ENCODE results near the gene SLAMF6. TPM values are rescaled to one million over a fixed set of nuclear protein-coding genes. Genes with fewer than 3 reads are reported as not detected.
A peak's percentile ranks its signal among the peaks of the same experiment; 100 is the strongest.
"Not testable (repeated sequence)": the region's sequence is repeated elsewhere in the genome, so short reads cannot be mapped to it uniquely, and the experiment has no call there.

The SLAMF6 gene
- total RNA-seq, 3 donors from 2014 or later (not counting 1 experiment from before 2014, with no cell fraction given): 66.7 to 88.2 (median 68.1) TPM

DNA sequence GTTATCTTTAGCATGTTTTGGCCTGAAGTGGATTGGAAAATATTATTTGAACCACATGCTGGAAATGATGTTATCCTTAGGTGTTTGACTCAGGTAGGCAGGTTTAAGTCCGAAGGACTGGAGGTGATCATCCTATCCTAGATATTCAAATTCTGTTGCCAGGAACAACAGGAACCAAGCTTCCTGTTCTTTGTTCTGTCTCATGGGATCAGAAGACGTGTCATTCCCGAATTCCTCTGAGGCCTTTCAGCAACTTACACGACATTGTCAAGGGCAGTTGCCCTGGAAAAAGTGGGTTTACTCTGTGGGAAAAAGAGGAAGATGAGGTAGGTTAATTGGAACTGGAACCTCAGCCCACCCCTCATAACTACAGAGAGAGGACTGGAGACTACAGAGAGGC, 36.6 kb downstream of the SLAMF6 start:
- Histone ChIP-seq H3K36me3 (ENCODE audit: control insufficient read depth, insufficient read depth, low read length) (peaks cover 60% of the 10 kb centered on the region), H3K4me1 (ENCODE audit: control insufficient read depth, insufficient read depth, low read length) (peaks cover 13% of the 10 kb centered on the region), H3K9me3 (ENCODE audit: control insufficient read depth, insufficient read depth, low read length) (no peaks in the 10 kb centered on the region), H3K27me3 (ENCODE audit: control insufficient read depth, insufficient read depth, low read length) (no peaks in the 10 kb centered on the region), H3K4me3 (ENCODE audit: low read length) (no peak overlapping the region), H3K27ac (ENCODE audit: low read length) (no peak overlapping the region)
- WGBS (ENCODE audit: insufficient coverage): 94% methylated on average over 4 of the region's 4 CpGs
- H3K9me3 Mint-ChIP-seq: no peaks in the 10 kb centered on the region
- peaks cover 20 to 30% of the 10 kb centered on the region in 2 donors for H3K4me1 Mint-ChIP-seq
- H3K27ac Mint-ChIP-seq: peak overlapping the region; percentile 54 to 80
- no peak for DNase-seq
- intact Hi-C loops (cut with micrococcal nuclease): loop anchor here (5.0 kb wide), 1 partner anchor 59 kb away; no protein-coding TSS in a partner anchor
- no peaks in the 10 kb centered on the region for H3K27me3 Mint-ChIP-seq (ENCODE audit: low read depth in 2 of 2)
- ATAC-seq: no peak
- no peak overlapping the region for H3K4me3 Mint-ChIP-seq
- H3K36me3 Mint-ChIP-seq: peaks cover 30% of the 10 kb centered on the region
- TF ChIP-seq, protein P1, sequence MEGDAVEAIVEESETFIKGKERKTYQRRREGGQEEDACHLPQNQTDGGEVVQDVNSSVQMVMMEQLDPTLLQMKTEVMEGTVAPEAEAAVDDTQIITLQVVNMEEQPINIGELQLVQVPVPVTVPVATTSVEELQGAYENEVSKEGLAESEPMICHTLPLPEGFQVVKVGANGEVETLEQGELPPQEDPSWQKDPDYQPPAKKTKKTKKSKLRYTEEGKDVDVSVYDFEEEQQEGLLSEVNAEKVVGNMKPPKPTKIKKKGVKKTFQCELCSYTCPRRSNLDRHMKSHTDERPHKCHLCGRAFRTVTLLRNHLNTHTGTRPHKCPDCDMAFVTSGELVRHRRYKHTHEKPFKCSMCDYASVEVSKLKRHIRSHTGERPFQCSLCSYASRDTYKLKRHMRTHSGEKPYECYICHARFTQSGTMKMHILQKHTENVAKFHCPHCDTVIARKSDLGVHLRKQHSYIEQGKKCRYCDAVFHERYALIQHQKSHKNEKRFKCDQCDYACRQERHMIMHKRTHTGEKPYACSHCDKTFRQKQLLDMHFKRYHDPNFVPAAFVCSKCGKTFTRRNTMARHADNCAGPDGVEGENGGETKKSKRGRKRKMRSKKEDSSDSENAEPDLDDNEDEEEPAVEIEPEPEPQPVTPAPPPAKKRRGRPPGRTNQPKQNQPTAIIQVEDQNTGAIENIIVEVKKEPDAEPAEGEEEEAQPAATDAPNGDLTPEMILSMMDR (IDR thresholded peaks at IDR 0.05): no peak

DNA sequence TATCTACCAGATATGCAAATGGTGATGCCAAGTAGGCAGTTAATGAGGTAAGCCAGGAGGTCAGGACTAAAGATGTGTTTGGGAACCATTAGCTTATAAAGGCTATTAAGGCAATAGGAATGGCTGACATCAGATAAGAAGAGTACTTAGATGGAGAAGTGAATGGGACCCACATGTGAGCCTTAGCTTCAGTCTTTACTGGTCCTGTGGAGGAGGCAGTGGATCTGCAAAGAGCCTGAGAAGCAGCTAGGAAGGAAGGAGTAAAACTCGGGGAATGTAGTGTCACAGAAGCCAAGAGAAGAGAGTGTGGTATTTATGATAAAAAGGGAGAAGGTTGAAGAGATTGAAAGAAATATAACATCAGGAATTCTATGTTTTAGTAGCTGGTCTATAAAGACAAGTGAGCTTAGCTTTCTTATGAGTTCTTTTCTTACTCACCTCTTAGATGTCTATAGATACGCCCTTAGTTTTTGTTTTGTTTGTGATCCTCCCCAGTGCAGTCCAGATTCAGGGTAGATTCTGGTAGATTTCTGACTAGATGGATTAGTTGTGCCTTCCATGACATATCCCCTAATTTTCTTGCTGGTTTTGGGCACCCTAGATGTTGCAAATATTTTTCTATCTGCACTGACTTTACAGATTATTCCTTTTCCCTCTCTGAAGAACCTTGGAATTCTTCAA, 39.4 kb downstream of the SLAMF6 start:
- TF ChIP-seq, protein P1 (IDR thresholded peaks at IDR 0.05): no peak
- peaks cover 32 to 47% of the 10 kb centered on the region in 2 donors for H3K4me1 Mint-ChIP-seq
- no peak overlapping the region for H3K4me3 ChIP-seq (ENCODE audit: low read length)
- 95% methylated on average over 1 of the region's 2 CpGs for WGBS (ENCODE audit: insufficient coverage)
- no peak overlapping the region for H3K27ac ChIP-seq (ENCODE audit: low read length)
- no peak overlapping the region for H3K4me3 Mint-ChIP-seq
- H3K36me3 Mint-ChIP-seq: peaks cover 23% of the 10 kb centered on the region
- H3K36me3 ChIP-seq (ENCODE audit: control insufficient read depth, insufficient read depth, low read length): peaks cover 32% of the 10 kb centered on the region
- DNase-seq: no peak
- intact Hi-C loops (cut with micrococcal nuclease): no loop called here
- no peaks in the 10 kb centered on the region for H3K27me3 Mint-ChIP-seq (ENCODE audit: low read depth in 2 of 2)
- peaks cover 2 to 5% of the 10 kb centered on the region in 2 donors for H3K9me3 Mint-ChIP-seq
- no peak for ATAC-seq
- peaks cover 20% of the 10 kb centered on the region for H3K4me1 ChIP-seq (ENCODE audit: control insufficient read depth, insufficient read depth, low read length)
- no peaks in the 10 kb centered on the region for H3K9me3 ChIP-seq (ENCODE audit: control insufficient read depth, insufficient read depth, low read length)
- no peaks in the 10 kb centered on the region for H3K27me3 ChIP-seq (ENCODE audit: control insufficient read depth, insufficient read depth, low read length)
- H3K27ac Mint-ChIP-seq: peak overlapping the region; percentile 46 to 75

DNA sequence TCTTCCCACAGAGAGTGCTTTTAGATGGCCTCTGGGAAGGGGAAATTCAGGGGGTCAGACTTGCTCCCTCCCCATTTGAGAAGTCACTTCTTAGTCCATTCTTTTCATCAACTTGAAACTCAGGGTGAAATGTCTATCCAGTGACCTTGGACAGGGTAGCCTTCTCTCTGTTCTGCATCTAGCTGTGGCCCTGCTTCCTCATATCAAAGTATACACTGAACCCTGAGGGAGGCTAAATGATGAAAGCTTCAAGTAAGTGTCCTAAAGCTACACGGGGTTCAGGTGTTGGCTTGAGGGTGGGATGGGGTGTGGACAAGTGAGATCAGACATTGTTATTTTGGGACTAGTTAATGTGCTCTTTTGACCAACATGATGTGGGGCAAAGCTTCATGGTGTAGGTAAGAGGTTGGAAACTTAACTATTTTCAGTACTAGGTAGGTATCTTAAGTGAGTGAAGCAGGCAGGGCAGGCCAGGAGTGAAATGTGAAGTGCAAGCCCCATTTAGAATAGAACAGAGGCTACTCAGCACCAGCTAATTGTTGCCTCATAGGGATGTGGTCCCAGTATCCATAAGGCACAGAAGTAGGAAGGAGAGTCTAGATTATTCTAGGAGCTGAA, 41.0 kb downstream of the SLAMF6 start:
- H3K9me3 Mint-ChIP-seq: peaks cover 6 to 10% of the 10 kb centered on the region in 2 donors
- Histone ChIP-seq H3K36me3 (ENCODE audit: control insufficient read depth, insufficient read depth, low read length) (peaks cover 23% of the 10 kb centered on the region), H3K4me1 (ENCODE audit: control insufficient read depth, insufficient read depth, low read length) (peaks cover 20% of the 10 kb centered on the region), H3K27ac (ENCODE audit: low read length) (peak overlapping the region; percentile 45), H3K27me3 (ENCODE audit: control insufficient read depth, insufficient read depth, low read length) (no peaks in the 10 kb centered on the region), H3K9me3 (ENCODE audit: control insufficient read depth, insufficient read depth, low read length) (no peaks in the 10 kb centered on the region), H3K4me3 (ENCODE audit: low read length) (no peak overlapping the region)
- ATAC-seq (no peak), DNase-seq (no peak)
- intact Hi-C loops (cut with micrococcal nuclease): no loop called here
- H3K4me3 Mint-ChIP-seq: no peak overlapping the region
- H3K36me3 Mint-ChIP-seq: peaks cover 22% of the 10 kb centered on the region
- 35% methylated on average over 1 of the region's 1 CpG for WGBS (ENCODE audit: insufficient coverage)
- peaks cover 32 to 43% of the 10 kb centered on the region in 2 donors for H3K4me1 Mint-ChIP-seq
- H3K27ac Mint-ChIP-seq: peak overlapping the region; percentile 46 to 75
- TF ChIP-seq, protein P1 (IDR thresholded peaks at IDR 0.05): no peak
- H3K27me3 Mint-ChIP-seq (ENCODE audit: low read depth in 2 of 2): no peaks in the 10 kb centered on the region

DNA sequence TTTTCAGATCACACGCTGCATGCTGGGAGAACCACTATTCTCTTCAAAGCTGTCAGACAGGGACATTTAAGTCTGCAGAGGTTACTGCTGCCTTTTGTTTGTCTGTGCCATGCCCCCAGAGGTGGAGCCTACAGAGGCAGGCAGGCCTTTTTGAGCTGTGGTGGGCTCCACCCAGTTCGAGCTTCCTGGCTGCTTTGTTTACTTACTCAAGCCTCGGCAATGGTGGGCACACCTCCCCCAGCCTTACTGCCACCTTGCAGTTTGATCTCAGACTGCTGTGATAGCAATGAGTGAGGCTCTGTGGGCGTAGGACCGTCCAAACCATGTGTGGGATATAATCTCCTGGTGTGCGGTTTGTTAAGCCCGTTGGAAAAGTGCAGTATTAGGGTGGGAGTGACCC, 42.3 kb downstream of the SLAMF6 start:
- WGBS (ENCODE audit: insufficient coverage): 72% methylated on average over 7 of the region's 7 CpGs
- H3K27me3 ChIP-seq (ENCODE audit: control insufficient read depth, insufficient read depth, low read length); ATAC-seq; H3K36me3 Mint-ChIP-seq; H3K4me3 ChIP-seq (ENCODE audit: low read length); H3K9me3 Mint-ChIP-seq; intact Hi-C loops (cut with micrococcal nuclease); H3K27me3 Mint-ChIP-seq (ENCODE audit: low read depth in 2 of 2); H3K9me3 ChIP-seq (ENCODE audit: control insufficient read depth, insufficient read depth, low read length): not testable (repeated sequence)
- Mint-ChIP-seq H3K27ac (peak overlapping the region; percentile 46 to 75), H3K4me3 (peak overlapping the region; percentile 47), H3K4me1 (peaks cover 26 to 43% of the 10 kb centered on the region in 2 donors)
- Histone ChIP-seq H3K27ac (ENCODE audit: low read length) (peak overlapping the region; percentile 13), H3K36me3 (ENCODE audit: control insufficient read depth, insufficient read depth, low read length) (peaks cover 10% of the 10 kb centered on the region), H3K4me1 (ENCODE audit: control insufficient read depth, insufficient read depth, low read length) (peaks cover 20% of the 10 kb centered on the region)
- peak; percentile 21 to 29 for DNase-seq

DNA sequence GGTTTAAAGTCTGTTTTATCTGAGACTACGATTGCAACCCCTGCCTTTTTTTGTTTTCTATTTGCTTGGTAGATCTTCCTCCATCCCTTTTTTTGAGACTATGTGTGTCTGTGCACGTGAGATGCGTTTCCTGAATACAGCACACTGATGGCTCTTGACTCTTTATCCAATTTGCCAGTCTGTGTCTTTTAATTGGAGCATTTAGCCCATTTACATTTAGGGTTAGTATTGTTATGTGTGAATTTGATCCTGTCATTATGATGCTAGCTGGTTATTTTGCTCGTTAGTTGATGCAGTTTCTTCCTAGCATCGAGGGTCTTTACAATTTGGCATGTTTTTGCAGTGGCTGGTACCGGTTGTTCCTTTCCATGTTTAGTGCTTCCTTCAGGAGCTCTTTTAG, 44.0 kb downstream of the SLAMF6 start:
- H3K36me3 ChIP-seq (ENCODE audit: control insufficient read depth, insufficient read depth, low read length); H3K27me3 ChIP-seq (ENCODE audit: control insufficient read depth, insufficient read depth, low read length); H3K9me3 ChIP-seq (ENCODE audit: control insufficient read depth, insufficient read depth, low read length); H3K27ac ChIP-seq (ENCODE audit: low read length); DNase-seq; H3K4me3 ChIP-seq (ENCODE audit: low read length); H3K27me3 Mint-ChIP-seq (ENCODE audit: low read depth in 2 of 2); H3K9me3 Mint-ChIP-seq; intact Hi-C loops (cut with micrococcal nuclease); H3K4me3 Mint-ChIP-seq; H3K27ac Mint-ChIP-seq; ATAC-seq; H3K36me3 Mint-ChIP-seq: not testable (repeated sequence)
- H3K4me1 ChIP-seq (ENCODE audit: control insufficient read depth, insufficient read depth, low read length): peaks cover 20% of the 10 kb centered on the region
- peaks cover 26 to 39% of the 10 kb centered on the region in 2 donors for H3K4me1 Mint-ChIP-seq
- WGBS (ENCODE audit: insufficient coverage): 100% methylated on average over 4 of the region's 6 CpGs

All from natural killer cell (primary cell).